Astrocyte (in vitro differentiated cells and primary cell): Measurements from ENCODE around the gene FBXL7.

Source experiments
- CTCF ChIP-seq: IDR thresholded peaks from 2 replicates; pipeline ENCODE4 v1.5.1; 2011; ENCODE audit warnings: low read depth, mild to moderate bottlenecking, inconsistent platforms, low read length, moderate library complexity; ENCODE audit not compliant: insufficient read depth
- EZH2 ChIP-seq: IDR thresholded peaks from 2 replicates; pipeline ENCODE4 v1.6.1; 2012; ENCODE audit warnings: mild to moderate bottlenecking, low read length, inconsistent platforms; ENCODE audit not compliant: insufficient read depth

- no peak for TF ChIP-seq CTCF
- no peak for TF ChIP-seq EZH2
Observed at GRCh38 chr5:15877914-15878313, 377.9 kb downstream of the FBXL7 start.
